Midbrain (tissue), 1 donor: ENCODE results near the gene PTPRB.

Source experiments
- DNase-seq: peaks from one replicate; lab custom pipeline; 2025; lab: John Stamatoyannopoulos, UW

The PTPRB gene

GRCh38 chr12:70637303-70638085, at the start of gene PTPRB:
Gene PTPRB, minus strand, starts transcription at chr12:70637429. Its CDS starts 34 bp downstream, at chr12:70637395.
- no peak for DNase-seq

DNA sequence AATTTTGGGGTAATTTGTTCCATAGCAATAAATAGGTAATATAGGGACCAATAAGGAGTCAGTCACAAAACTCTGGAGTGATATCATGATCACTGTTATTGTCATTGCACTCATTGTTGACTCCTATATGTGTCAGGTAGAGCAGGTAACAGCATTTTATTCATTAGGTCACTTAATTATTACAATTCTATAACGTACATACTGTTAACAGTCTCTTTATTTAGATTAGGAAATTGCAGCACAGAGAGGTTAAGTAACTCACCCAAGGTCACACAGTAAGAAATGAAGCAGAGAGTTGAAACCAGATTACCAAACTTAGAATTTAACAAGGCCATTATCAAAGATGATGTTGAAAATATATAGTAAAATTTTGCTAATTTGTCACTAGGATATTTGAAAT, 49.7 kb upstream of the PTPRB start:
- no peak for DNase-seq

- no peak for DNase-seq
Measured at GRCh38 chr12:70686299-70686698, 49.1 kb upstream of the PTPRB start.

DNA sequence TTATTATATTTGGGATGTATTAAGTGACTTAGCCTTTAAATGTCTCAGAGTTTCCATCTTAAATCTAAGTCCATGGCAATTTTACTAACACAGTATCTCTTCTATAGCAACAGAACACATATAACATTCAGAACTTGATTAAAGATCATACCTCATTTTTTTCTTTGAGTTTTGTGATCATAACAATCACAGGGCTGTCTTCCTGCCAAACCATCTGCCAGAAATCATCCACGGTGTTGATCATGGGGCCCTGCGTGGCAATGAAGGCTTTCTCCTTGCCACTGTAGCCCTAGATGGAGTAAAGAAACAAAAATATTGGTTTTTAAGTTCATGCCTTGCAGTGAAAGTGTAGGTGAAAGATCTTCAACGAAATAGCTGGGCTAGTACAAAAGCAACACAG, 46.7 kb upstream of the PTPRB start:
- no peak for DNase-seq

- DNase-seq, result no peak
Measured at GRCh38 chr12:70671698-70672097, 34.5 kb upstream of the PTPRB start.

DNA sequence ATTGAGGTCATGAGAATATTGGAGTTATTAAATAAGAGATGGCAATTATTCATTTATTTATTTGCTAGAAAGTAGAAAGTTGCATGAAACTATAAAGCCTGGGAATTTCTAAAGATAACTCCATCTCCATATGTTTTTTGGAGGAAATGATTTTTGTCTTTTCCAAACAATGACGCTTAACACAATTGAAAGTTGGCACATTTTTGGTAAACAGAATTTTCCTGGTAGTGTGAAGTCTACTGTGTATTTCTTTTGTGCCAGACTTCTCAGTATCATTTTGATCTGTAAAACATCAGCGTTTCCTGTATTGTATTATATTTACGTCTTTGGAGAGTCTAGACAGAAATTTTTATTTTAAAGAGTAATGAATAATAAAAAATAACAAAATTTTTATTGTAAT, 33.7 kb upstream of the PTPRB start:
- DNase-seq, result no peak

- DNase-seq, result no peak
Measured at GRCh38 chr12:70667253-70667652, 30.0 kb upstream of the PTPRB start.

GRCh38 chr12:70666364-70666763, 29.1 kb upstream of the PTPRB start:
- no peak for DNase-seq

DNA sequence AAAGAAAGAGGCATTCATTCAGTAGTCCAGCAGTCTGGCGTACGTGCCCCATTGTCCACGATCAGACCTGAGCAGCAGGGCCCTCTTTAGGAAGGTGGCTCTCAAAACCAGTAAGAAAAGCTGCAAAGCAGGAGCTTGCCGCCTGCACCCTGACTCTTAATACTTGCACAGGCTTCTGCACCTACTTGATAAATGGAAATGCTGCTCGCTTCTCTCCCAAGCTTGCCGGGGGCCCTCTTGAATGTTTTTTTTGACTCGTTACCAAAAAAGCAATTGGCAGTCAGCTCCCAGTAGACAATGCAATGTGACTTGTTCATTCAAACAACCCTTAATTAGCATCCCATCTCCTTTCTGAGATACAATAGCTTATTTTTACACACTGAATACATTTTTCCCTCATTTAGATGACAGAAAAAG, 27.2 kb upstream of the PTPRB start:
- DNase-seq, result peak; percentile 37

- no peak for DNase-seq
Measured at GRCh38 chr12:70663838-70664237, 26.6 kb upstream of the PTPRB start.

DNA sequence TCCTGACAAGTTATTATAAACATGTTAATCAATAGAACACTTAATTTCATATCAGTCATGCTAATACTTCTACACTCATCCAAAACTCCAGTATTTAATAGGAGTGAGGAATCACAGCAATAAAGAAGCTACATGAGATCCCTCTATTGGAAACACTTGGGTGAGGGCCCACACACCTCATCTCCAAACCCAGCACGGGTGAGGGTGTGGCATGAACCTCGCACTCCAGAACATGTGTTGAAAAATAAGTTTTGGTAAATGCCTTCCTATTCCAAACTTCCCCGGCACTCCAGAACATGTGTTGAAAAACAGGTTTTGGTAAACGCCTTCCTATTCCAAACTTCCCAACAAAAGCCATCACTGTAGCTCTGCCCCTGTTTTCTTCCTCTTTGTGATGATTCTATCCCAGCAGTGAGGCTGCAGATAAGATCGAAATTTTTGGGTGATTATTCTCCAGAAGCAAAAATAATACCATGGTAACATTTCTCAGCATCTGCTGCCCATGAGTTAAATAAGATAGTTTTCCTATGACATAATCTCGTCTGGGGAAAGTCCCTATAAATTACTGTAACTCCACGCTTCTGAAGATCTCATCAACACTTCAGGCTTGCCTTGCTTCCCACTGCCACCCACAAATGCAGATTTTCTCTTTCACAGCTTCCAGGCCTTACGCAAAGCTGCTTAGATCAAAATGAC, 24.4 kb upstream of the PTPRB start:
- no peak for DNase-seq

GRCh38 chr12:70660620-70661219, 23.5 kb upstream of the PTPRB start:
- no peak for DNase-seq

GRCh38 chr12:70660002-70660604, 22.9 kb upstream of the PTPRB start:
- no peak for DNase-seq

- no peak for DNase-seq
Measured at GRCh38 chr12:70659077-70659606, 21.9 kb upstream of the PTPRB start.

- no peak for DNase-seq
Measured at GRCh38 chr12:70657616-70658286, 20.5 kb upstream of the PTPRB start.

DNA sequence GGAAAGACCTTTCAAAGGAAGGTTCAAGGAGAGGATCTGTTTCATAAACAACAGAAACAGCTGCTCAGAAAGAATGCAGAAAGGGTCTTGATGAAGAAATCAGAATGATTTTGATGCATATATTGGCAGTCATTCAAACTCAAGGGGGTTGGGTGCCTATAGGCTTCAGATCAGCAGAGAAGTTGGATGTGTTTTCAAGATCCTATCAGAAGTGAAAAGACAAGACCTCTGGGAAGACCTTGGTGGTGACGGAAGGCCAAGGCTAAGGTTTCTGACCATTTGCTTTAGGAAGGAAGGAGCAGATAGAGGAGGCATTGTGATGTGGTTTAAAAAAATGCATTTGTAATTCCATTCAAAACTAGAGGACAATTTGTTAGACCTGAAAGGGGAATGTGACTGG, 15.2 kb upstream of the PTPRB start:
- no peak for DNase-seq

DNA sequence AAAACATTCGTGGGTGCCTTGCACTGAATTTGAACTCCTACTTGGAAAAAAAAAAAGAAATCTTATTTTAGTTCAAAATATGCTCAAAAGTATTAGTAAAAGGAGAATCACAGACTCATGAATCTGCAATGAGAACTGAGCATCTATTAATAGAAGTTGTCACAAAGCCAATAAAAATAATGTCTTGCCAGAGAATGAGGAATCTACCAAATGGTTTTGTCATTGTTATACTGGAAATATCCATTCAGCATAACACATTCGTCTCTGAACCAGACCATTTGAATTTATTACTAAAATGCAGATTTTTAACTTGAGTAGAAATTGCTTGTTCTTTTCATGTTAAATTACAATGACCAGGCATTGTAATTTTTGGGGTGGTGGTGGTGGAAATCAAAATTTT, 11.6 kb upstream of the PTPRB start:
- DNase-seq, result no peak

DNA sequence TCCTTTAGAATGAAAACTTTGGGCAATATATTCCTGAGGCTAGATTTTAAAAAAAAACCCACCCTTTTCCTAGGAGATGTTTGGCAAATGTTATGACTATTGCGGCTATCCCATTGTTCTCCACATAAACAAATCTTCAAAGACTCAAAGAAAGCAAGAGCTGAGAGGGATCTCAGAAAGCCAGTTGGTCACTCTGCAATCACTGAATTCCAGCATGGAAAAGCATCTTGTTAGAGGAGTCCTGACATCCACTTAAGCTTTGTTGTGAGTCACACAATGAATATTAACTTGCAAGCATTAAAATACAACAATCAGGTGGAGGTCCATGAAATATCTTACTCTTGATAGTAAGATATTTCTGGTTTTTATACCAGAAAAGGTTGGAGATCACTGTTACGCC, 11.0 kb upstream of the PTPRB start:
- DNase-seq, result no peak

DNA sequence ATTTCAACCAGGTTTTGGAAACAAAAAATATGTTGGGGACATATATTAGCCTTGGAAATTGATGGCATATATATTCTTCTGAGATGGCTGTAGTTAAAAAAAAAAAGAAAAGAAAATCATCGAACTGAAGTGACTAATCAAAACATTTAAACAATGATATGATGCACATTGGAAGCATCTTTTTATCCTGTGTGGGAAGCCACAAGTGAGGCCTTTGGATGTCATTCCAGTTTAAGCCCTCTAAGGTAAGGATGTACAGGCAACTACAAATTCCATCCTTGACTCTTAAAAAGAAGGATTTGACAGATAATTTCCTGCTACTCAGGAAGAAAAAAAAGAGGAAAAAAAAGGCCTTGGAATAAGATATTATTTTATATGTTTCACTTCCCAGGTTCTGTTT, 9.6 kb upstream of the PTPRB start:
- no peak for DNase-seq

- DNase-seq, result no peak
Measured at GRCh38 chr12:70645494-70646317, 8.5 kb upstream of the PTPRB start.

DNA sequence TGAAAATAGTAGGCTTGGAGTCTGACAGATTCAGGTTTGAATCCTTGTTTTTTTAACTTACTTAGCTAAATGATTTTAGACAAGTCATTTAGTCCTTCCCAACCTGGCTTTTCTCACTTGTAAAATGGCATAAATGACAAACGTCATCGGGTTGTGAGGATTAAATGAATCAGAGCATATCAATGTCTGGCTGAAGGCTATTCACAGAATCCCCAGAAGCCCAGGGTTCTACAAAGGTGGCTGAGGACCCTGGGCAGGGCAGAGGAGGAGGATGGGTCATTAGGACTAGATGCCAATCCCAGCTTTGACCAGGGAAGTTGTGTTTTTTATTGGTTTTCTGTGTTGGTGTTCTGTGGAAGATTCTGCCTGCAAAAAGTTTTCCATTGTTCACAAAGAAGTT, 7.6 kb upstream of the PTPRB start:
- DNase-seq, result no peak
